A549 treated with AZD2906 at 1 μM for 4 hours (cell line): ENCODE results near the gene MYLK3. TPM values are rescaled to one million over a fixed set of nuclear protein-coding genes. Genes with fewer than 3 reads are reported as not detected.

Experiments
- total RNA-seq: library from RNA; stranded (reverse); fragments of 200-300 nt; extraction: Qiagen RNA extraction; gene quantifications from 5 replicates; pipeline ENCODE4 v1.2.3, GENCODE V29; 2022

Gene MYLK3
- 0.03 to 0.07 TPM (median 0.05 TPM) in 5 replicates for total RNA-seq

DNA sequence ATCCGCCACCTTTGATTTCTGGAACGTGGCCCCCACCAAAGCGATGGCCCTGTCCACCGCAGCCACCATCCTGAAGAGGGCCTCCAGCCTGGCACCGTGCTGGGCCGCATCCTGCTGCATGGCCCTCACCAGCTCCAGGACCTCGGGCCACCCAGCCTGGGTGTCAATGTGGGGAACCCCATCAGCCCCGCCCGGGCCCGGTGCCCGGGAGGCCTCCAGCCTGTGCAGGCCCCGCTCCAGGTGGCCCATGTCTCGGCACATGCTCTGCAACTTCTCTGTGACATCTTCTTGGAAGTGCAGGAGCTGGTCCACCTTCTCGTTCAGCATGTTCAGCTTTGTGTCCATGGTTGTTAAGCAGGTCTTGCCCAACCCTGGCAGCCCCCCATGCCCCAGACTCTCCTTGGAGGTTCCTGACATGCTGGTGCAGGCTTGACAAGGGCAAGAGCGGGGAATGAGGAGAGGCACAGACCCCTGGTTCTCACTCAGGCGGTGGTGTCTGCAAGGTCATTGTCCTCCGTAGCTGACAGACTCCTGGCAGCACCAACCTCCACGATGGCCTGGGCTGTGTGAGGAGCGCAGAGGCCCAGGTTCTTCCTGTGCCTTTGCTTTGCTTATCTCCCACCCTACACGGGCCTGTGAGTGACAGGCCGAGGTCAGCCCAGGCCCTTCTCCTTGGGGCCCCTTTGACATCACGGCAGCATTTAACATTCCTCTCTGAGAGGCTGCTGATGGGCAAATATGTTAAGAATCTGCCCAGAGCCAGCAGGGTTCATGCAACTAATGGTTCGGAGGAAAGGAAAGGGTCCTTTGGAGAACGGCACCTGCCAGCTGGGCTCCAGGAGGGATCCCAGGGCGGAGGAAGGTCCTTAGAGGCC is at the start of gene MYLK3:
TSS of gene MYLK3 (minus strand) at position 568 of the 875 bp plus-strand sequence. CDS start at position 417, 151 bp downstream.

DNA sequence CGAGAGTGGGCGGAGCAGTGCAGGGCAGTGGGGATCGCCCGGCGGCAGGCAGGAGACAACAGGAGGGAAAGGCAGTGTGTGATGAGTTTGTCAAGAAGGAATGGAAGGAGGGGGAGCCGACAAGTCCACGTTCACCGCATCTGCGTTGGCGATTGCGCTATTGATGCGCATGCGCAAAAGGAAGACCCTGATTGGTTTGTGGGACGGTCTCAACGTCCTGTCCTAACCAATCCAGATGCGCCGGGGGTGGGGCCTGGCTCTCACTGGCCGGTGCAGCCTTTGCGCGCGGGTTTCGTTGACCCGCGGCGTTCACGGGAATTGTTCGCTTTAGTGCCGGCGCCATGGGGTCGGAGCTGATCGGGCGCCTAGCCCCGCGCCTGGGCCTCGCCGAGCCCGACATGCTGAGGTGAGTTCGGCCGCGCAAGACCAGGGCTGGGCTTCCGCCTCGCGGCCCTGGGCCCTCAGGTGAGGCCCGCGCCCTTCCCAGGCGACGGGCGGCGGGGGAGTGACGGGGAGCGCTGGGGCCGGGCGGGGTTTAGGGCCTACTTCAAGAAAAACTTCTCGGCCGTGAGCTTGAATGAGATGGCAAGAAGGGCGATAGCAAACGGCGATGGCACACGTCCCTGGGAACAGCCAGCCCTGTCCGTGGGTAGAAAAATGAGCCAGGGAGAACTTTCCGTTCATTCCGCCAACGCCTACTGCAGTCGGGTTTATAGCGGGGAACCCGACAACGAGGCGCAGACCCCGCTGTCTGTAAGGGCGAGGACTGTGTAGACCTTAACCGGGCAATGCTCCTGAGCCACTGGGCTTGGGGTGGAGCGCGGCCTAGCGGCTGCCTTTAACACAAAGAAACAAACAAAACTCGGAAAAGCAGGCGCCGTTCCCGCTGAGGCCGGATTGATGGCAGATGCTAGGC is 58.5 kb downstream of the MYLK3 start, which contains the start of gene ORC6:
TSS of gene ORC6 (plus strand) at position 295 of the 916 bp plus-strand sequence. CDS start at position 342, 47 bp downstream.

DNA sequence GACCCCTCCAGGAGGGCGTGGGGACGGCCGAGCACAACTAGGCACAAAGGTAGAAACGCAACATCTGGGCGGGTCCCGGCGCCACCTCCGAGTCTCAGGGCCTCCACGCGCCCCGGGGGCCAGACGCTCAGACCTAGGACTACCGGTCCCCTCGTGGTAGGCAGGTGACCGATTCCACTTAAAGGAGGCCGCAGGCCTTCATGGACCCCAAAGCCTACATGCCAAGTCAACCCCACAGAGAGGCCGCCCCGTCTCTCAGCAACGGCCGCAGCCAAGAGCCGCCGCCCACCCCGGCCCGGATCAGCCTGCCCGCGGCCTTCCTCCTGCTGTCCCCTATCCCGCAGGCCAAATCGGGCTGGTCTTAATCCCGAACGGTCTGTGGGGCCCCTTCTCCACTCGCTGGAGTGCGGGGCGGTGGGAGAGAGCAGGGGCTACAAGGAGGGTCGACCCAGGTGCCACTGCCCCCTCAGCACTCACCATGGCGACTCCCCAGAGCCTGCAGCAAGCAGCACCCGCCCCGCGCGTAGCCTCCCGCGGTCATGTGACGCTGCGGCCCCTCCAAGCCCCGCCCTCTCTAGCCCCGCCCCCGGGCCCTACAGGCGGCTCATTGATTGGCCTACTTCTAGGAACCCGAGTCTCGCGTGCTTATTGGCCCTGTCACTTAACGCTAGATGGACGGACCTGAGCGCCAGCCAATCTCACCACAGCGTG is 59.3 kb downstream of the MYLK3 start, which contains the start of gene VPS35:
TSS of gene VPS35 (minus strand) at position 525 of the 711 bp plus-strand sequence. CDS start at position 480, 45 bp downstream.

Other genes starting within 250 kb of the MYLK3 start
- 30.4 to 40.3 TPM (median 36.0 TPM) in 5 replicates for gene SHCBP1, start 127.0 kb downstream of the MYLK3 start, total RNA-seq
- gene VPS35, start 59.2 kb downstream of the MYLK3 start, total RNA-seq, result 74.1 to 92.2 TPM (median 76.5 TPM) in 5 replicates
- 38.1 to 44.3 TPM (median 40.6 TPM) in 5 replicates for gene ORC6, start 58.7 kb downstream of the MYLK3 start, total RNA-seq
- gene C16orf87, start 82.8 kb upstream of the MYLK3 start, total RNA-seq, result 5.0 to 8.0 TPM (median 6.5 TPM) in 5 replicates
- 10.3 to 13.1 TPM (median 12.3 TPM) in 5 replicates for gene GPT2, start 136.0 kb upstream of the MYLK3 start, total RNA-seq
- 65.1 to 78.0 TPM (median 69.5 TPM) in 5 replicates for gene DNAJA2, start 225.3 kb upstream of the MYLK3 start, total RNA-seq